HEK293 (cell line): Measurements from ENCODE around the gene KIFC1.

Source experiments
- CTCF ChIA-PET: fragments of 350-600 bp; formaldehyde crosslinking; extraction: SDS; loops from one replicate; lab custom pipeline; 2021; ENCODE audit warnings: antibody characterized with exemption; lab: Yijun Ruan, JAX
- POLR2A ChIA-PET: fragments of 300-600 bp; formaldehyde crosslinking; extraction: SDS; loops from one replicate; lab custom pipeline; 2020; ENCODE audit warnings: antibody characterized with exemption, inconsistent platforms; lab: Yijun Ruan, JAX
- H3K27ac ChIP-seq: fragments of 200-500 bp; sonication (Bioruptor generic); 2 replicates; pipeline ENCODE4 v1.5.1; 2014; ENCODE audit warnings: low read depth, low read length, control low read depth, inconsistent platforms; ENCODE audit errors: extremely low read depth
- H3K36me3 ChIP-seq, 2 experiments: fragments of 200-500 bp in 1 of 2; sonication (Bioruptor generic) in 1 of 2; 1 replicate in 1 of 2; 2 replicates in 1 of 2; pipeline ENCODE4 v1.5.1; 2014 to 2017; ENCODE audit warnings: inconsistent platforms in 2 of 2, low read length in 2 of 2; ENCODE audit not compliant: control insufficient read depth in 2 of 2, insufficient read depth in 1 of 2
- H3K4me1 ChIP-seq: fragments of 200-500 bp; sonication (Bioruptor generic); 2 replicates; pipeline ENCODE4 v1.5.1; 2014; ENCODE audit warnings: mild to moderate bottlenecking, low read length, inconsistent platforms; ENCODE audit not compliant: control insufficient read depth, insufficient read depth
- H3K4me3 ChIP-seq: 2 replicates; pipeline ENCODE4 v1.5.1; 2011; ENCODE audit warnings: low read depth, mild to moderate bottlenecking, control low read depth, low read length, moderate library complexity
- H3K9me3 ChIP-seq: fragments of 200-500 bp; sonication (Bioruptor generic); 2 replicates; pipeline ENCODE4 v1.5.1; 2014; ENCODE audit warnings: low read depth, low read length, inconsistent platforms; ENCODE audit not compliant: control insufficient read depth, insufficient read depth
- BCL11A ChIP-seq: fragments of 450-650 bp; formaldehyde crosslinking; IDR thresholded peaks from 2 replicates; pipeline ENCODE4 v1.5.1; 2016; ENCODE audit warnings: low read depth, missing biosample characterization, missing genetic modification characterization
- GLIS1 ChIP-seq: fragments of 450-650 bp; formaldehyde crosslinking; IDR thresholded peaks from 2 replicates; pipeline ENCODE4 v1.5.1; 2016; ENCODE audit warnings: missing biosample characterization, missing genetic modification characterization
- KLF1 ChIP-seq: fragments of 450-650 bp; formaldehyde crosslinking; IDR thresholded peaks from 2 replicates; pipeline ENCODE4 v1.5.1; 2016; ENCODE audit warnings: missing biosample characterization, missing genetic modification characterization
- KLF16 ChIP-seq: fragments of 450-650 bp; formaldehyde crosslinking; IDR thresholded peaks from 2 replicates; pipeline ENCODE4 v1.5.1; 2017; ENCODE audit warnings: missing biosample characterization, missing genetic modification characterization
- KLF17 ChIP-seq: fragments of 450-650 bp; formaldehyde crosslinking; IDR thresholded peaks from 2 replicates; pipeline ENCODE4 v1.5.1; 2016; ENCODE audit warnings: missing biosample characterization, missing genetic modification characterization
- RBAK ChIP-seq: fragments of 450-650 bp; formaldehyde crosslinking; IDR thresholded peaks from 2 replicates; pipeline ENCODE4 v1.5.1; 2016; ENCODE audit warnings: missing biosample characterization, missing genetic modification characterization
- ZBTB1 ChIP-seq: fragments of 450-650 bp; formaldehyde crosslinking; IDR thresholded peaks from 2 replicates; pipeline ENCODE4 v1.5.1; 2016; ENCODE audit warnings: missing biosample characterization, missing genetic modification characterization
- ZBTB48 ChIP-seq: fragments of 450-650 bp; formaldehyde crosslinking; IDR thresholded peaks from 2 replicates; pipeline ENCODE4 v1.5.1; 2016; ENCODE audit warnings: missing biosample characterization, missing genetic modification characterization
- ZFP37 ChIP-seq: fragments of 450-650 bp; formaldehyde crosslinking; IDR thresholded peaks from 2 replicates; pipeline ENCODE4 v1.5.1; 2016; ENCODE audit warnings: missing biosample characterization, missing genetic modification characterization
- ZNF211 ChIP-seq: fragments of 450-650 bp; formaldehyde crosslinking; IDR thresholded peaks from 2 replicates; pipeline ENCODE4 v1.5.1; 2016; ENCODE audit warnings: low read depth, missing biosample characterization, missing genetic modification characterization
- ZNF280D ChIP-seq: fragments of 450-650 bp; formaldehyde crosslinking; IDR thresholded peaks from 2 replicates; pipeline ENCODE4 v1.5.1; 2016; ENCODE audit warnings: missing biosample characterization, missing genetic modification characterization
- ZNF335 ChIP-seq: fragments of 450-650 bp; formaldehyde crosslinking; conservative IDR thresholded peaks from 2 replicates; pipeline ENCODE4 v1.5.1; 2016; ENCODE audit warnings: missing biosample characterization, missing genetic modification characterization
- ZNF433 ChIP-seq: fragments of 450-650 bp; formaldehyde crosslinking; IDR thresholded peaks from 2 replicates; pipeline ENCODE4 v1.5.1; 2016; ENCODE audit warnings: missing biosample characterization, missing genetic modification characterization, low read depth
- ZNF473 ChIP-seq: fragments of 450-650 bp; formaldehyde crosslinking; IDR thresholded peaks from 2 replicates; pipeline ENCODE4 v1.5.1; 2017; ENCODE audit warnings: missing biosample characterization, missing genetic modification characterization
- ZNF529 ChIP-seq: fragments of 450-650 bp; formaldehyde crosslinking; IDR thresholded peaks from 2 replicates; pipeline ENCODE4 v1.5.1; 2017; ENCODE audit warnings: missing genetic modification characterization, missing biosample characterization; ENCODE audit not compliant: insufficient replicate concordance
- ZNF629 ChIP-seq: fragments of 450-650 bp; formaldehyde crosslinking; IDR thresholded peaks from 2 replicates; pipeline ENCODE4 v1.5.1; 2017; ENCODE audit warnings: missing biosample characterization, missing genetic modification characterization
- ZNF677 ChIP-seq: fragments of 450-650 bp; IDR thresholded peaks from 2 replicates; pipeline ENCODE4 v1.5.0; 2018; ENCODE audit warnings: missing biosample characterization, mild to moderate bottlenecking, missing genetic modification characterization, moderate library complexity
- ZNF768 ChIP-seq: fragments of 450-650 bp; formaldehyde crosslinking; IDR thresholded peaks from 2 replicates; pipeline ENCODE4 v1.5.1; 2018; ENCODE audit warnings: missing biosample characterization, mild to moderate bottlenecking, missing genetic modification characterization
- ZNF830 ChIP-seq: fragments of 450-650 bp; IDR thresholded peaks from 2 replicates; pipeline ENCODE4 v1.5.0; 2018; ENCODE audit warnings: missing biosample characterization, missing genetic modification characterization, low read depth, mild to moderate bottlenecking, moderate library complexity
- ZSCAN4 ChIP-seq: fragments of 450-650 bp; formaldehyde crosslinking; IDR thresholded peaks from 2 replicates; pipeline ENCODE4 v1.5.1; 2017; ENCODE audit warnings: missing biosample characterization, missing genetic modification characterization

Gene KIFC1

GRCh38 chr6:33428966-33429749, 37.5 kb downstream of the KIFC1 start (continued):
- 0 out of 2 replicates have a peak, but pooled peaks have one; percentile 24 for TF ChIP-seq ZBTB48
- TF ChIP-seq KLF17 (tag by site-specific recombination), result peak; percentile 56
- no peak for TF ChIP-seq ZNF629
- no peak for TF ChIP-seq ZNF280D
- TF ChIP-seq ZNF830, result no peak

GRCh38 chr6:33429750-33430052, 38.1 kb downstream of the KIFC1 start:
- Histone ChIP-seq H3K4me3 (no peak overlapping the region), H3K27ac (no peak overlapping the region), H3K36me3 (no peaks in the 10 kb centered on the region), H3K4me1 (peaks cover 16% of the 10 kb centered on the region), H3K9me3 (no peaks in the 10 kb centered on the region)
- ChIA-PET CTCF (interaction anchor here (0.7 to 1.1 kb wide), 4 partner anchors 16 to 83 kb away, joined by 3 to 4 read pairs (median 3); no protein-coding TSS in a partner anchor), POLR2A (interaction anchor here (1.2 to 2.4 kb wide), 6 partner anchors 13 to 158 kb away, joined by 3 to 11 read pairs (median 6); partner anchors contain the start of genes B3GALT4, BAK1, RGL2 and RPS18)
- TF ChIP-seq KLF1 (no peak), ZNF768 (no peak), ZFP37 (tag by site-specific recombination) (no peak), ZSCAN4 (tag by site-specific recombination) (0 out of 2 replicates have a peak, but pooled peaks have one; percentile 4), ZNF433 (tag by site-specific recombination) (no peak), KLF16 (tag by site-specific recombination) (no peak)

GRCh38 chr6:33430334-33430733, 38.7 kb downstream of the KIFC1 start:
- Histone ChIP-seq H3K4me1 (peaks cover 10% of the 10 kb centered on the region), H3K27ac (no peak overlapping the region), H3K36me3 (peaks cover 3% of the 10 kb centered on the region in 2 experiments; a peak in 1 of 3 replicates), H3K4me3 (no peak overlapping the region), H3K9me3 (no peaks in the 10 kb centered on the region)
- ChIA-PET CTCF (interaction anchor here (0.7 to 2.7 kb wide), 6 partner anchors 8 to 151 kb away, joined by 3 to 13 read pairs (median 4); partner anchors contain the start of genes BAK1, CUTA and SYNGAP1), POLR2A (interaction anchor here (1.0 to 2.4 kb wide), 15 partner anchors 10 to 458 kb away, joined by 3 to 20 read pairs (median 5); partner anchors contain the start of genes B3GALT4, BAK1, CUTA and RGL2)
- TF ChIP-seq RBAK, result no peak
- TF ChIP-seq ZNF529 (tag by site-specific recombination), result no peak
- TF ChIP-seq ZNF677, result no peak
- peak; percentile 41 for TF ChIP-seq ZNF335
- TF ChIP-seq BCL11A (tag by site-specific recombination), result no peak
- no peak for TF ChIP-seq ZBTB1 (tag by site-specific recombination)
- no peak for TF ChIP-seq ZNF211 (tag by site-specific recombination)
- TF ChIP-seq ZNF473, result no peak
- no peak for TF ChIP-seq GLIS1
